Esophagus squamous epithelium (tissue), 4 donors: ENCODE data around the gene LMBRD1.
"Not testable (repeated sequence)": the region's sequence is repeated elsewhere in the genome, so short reads cannot be mapped to it uniquely, and the experiment has no call there.

Experiments used
- POLR2A ChIP-seq, 4 donors: fragments of 450-650 bp; IDR thresholded peaks; one replicate each; pipeline ENCODE4 v1.6.1; 2017; ENCODE audit warnings: antibody characterized with exemption in 4 of 4, mild to moderate bottlenecking in 4 of 4, moderate library complexity in 3 of 4
- TF ChIP-seq, protein P1 (sequence below), 6 experiments: fragments of 450-650 bp in 4 of 6; fragments of 200-600 bp in 2 of 6; sonication (generic) in 2 of 6; IDR thresholded peaks; one replicate each; pipeline ENCODE4 v1.5.1; 2016 to 2019; ENCODE audit warnings: antibody characterized with exemption in 6 of 6, mild to moderate bottlenecking in 4 of 6, moderate library complexity in 4 of 6

DNA sequence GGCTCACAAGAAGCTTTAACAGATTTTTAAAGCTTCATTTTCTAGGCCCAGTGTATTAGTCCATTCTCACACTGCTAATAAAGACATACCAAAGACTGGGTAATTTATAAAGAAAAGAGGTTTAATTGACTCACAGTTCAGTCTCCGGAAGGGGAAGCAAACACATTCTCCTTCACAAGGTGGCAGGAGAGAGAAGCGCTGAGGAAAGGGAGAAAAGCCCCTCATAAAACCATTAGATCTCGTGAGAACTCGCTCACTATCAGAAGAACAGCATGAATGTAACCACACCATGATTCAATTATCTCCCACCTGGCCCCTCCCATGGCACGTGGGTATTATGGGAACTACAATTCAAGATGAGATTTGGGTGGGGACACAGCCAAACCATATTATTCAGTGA is 27.5 kb upstream of the LMBRD1 start:
- TF ChIP-seq, protein P1, sequence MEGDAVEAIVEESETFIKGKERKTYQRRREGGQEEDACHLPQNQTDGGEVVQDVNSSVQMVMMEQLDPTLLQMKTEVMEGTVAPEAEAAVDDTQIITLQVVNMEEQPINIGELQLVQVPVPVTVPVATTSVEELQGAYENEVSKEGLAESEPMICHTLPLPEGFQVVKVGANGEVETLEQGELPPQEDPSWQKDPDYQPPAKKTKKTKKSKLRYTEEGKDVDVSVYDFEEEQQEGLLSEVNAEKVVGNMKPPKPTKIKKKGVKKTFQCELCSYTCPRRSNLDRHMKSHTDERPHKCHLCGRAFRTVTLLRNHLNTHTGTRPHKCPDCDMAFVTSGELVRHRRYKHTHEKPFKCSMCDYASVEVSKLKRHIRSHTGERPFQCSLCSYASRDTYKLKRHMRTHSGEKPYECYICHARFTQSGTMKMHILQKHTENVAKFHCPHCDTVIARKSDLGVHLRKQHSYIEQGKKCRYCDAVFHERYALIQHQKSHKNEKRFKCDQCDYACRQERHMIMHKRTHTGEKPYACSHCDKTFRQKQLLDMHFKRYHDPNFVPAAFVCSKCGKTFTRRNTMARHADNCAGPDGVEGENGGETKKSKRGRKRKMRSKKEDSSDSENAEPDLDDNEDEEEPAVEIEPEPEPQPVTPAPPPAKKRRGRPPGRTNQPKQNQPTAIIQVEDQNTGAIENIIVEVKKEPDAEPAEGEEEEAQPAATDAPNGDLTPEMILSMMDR (IDR thresholded peaks at IDR 0.05), result not testable (repeated sequence)
- not testable (repeated sequence) for TF ChIP-seq POLR2A (IDR thresholded peaks at IDR 0.05)
